ENCODE results near the gene PSTPIP2. TPM values are rescaled to one million over a fixed set of nuclear protein-coding genes. Genes with fewer than 3 reads are reported as not detected.

Gene PSTPIP2
- total and polyA plus RNA-seq, 2 of the 8 experiments (the other 6 are each of a cell fraction or from before 2014, with no cell fraction given) = 1.8 to 2.4 TPM

DNA sequence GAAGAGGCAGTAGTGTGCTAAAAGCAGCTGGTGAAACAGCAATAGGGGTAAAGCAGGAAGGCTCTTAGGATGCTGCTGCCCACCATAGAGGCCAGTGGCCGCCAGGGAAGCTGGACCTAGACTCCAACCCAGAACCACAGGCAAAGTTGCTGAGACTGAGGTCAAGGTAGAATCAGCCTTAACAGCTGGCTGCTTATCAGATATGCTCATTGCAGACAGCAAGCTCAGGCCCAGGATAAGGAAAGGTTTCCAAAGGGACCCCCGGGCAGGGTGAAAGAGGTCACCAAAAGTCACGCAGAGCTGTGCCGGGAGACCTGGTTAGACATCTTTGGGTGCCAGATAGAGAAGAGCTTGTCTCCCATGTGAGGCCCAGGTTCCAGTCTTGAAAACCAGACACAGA is 62.0 kb downstream of the PSTPIP2 start:
- ChIA-PET CTCF (ENCODE audit: partially characterized antibody) (interaction anchor here (0.6 to 2.8 kb wide), 4 partner anchors 9 to 130 kb away, joined by 3 to 7 read pairs (median 4); partner anchors contain the start of gene PSTPIP2), POLR2A (ENCODE audit: partially characterized antibody) (interaction anchor here (0.5 kb wide), 1 partner anchor 73 kb away, joined by 3 read pairs; no protein-coding TSS in a partner anchor)
- H3K36me3 ChIP-seq (ENCODE audit: control insufficient read depth in 2 of 4, insufficient read depth in 4 of 4, low read length in 3 of 4) = no peaks in the 10 kb centered on the region
- no peak overlapping the region for H4K5ac ChIP-seq (ENCODE audit: insufficient read length, low read depth, low read length)
- no peak overlapping the region for H2BK12ac ChIP-seq (ENCODE audit: low read depth, low read length)
- TF ChIP-seq, protein P1, sequence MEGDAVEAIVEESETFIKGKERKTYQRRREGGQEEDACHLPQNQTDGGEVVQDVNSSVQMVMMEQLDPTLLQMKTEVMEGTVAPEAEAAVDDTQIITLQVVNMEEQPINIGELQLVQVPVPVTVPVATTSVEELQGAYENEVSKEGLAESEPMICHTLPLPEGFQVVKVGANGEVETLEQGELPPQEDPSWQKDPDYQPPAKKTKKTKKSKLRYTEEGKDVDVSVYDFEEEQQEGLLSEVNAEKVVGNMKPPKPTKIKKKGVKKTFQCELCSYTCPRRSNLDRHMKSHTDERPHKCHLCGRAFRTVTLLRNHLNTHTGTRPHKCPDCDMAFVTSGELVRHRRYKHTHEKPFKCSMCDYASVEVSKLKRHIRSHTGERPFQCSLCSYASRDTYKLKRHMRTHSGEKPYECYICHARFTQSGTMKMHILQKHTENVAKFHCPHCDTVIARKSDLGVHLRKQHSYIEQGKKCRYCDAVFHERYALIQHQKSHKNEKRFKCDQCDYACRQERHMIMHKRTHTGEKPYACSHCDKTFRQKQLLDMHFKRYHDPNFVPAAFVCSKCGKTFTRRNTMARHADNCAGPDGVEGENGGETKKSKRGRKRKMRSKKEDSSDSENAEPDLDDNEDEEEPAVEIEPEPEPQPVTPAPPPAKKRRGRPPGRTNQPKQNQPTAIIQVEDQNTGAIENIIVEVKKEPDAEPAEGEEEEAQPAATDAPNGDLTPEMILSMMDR (IDR thresholded peaks at IDR 0.05; ENCODE audit: control extremely low read depth in 1 of 3, insufficient read depth in 1 of 3, low read depth in 1 of 3, low read length in 3 of 3) = no peak
- H3K14ac ChIP-seq (ENCODE audit: insufficient read length) = no peak overlapping the region
- H3K4me2 ChIP-seq (ENCODE audit: insufficient read depth in 1 of 2, low read depth in 2 of 2, low read length in 2 of 2) = no peak overlapping the region
- H3K79me2 ChIP-seq (ENCODE audit: control insufficient read depth in 1 of 2, insufficient read depth in 2 of 2, low read length in 2 of 2) = no peaks in the 10 kb centered on the region
- no peak overlapping the region for H3K23ac ChIP-seq (ENCODE audit: insufficient read length)
- H3K56ac ChIP-seq (replicated peaks; ENCODE audit: insufficient read length, low read depth, low read length) = no peak overlapping the region
- H3K27me3 ChIP-seq (replicated peaks in 1 of 4; ENCODE audit: control insufficient read depth in 3 of 4, extremely low read depth in 1 of 4, insufficient read depth in 3 of 4, low read length in 3 of 4) = no peaks in the 10 kb centered on the region
- H3K4me1 ChIP-seq (replicated peaks in 1 of 4; ENCODE audit: control insufficient read depth in 3 of 4, insufficient read depth in 4 of 4, low read length in 3 of 4) = no peaks in the 10 kb centered on the region
- no peak overlapping the region for H2BK120ac ChIP-seq (replicated peaks; ENCODE audit: low read depth, low read length)
- WGBS, 2 experiments (ENCODE audit: extremely low coverage in 1 of 2, insufficient coverage in 1 of 2, insufficient read length in 1 of 2, insufficient replicate concordance in 2 of 2, low coverage in 1 of 2, low lambda C conversion rate in 2 of 2, missing lambda C conversion rate in 1 of 2) = 90% methylated on average over 4 of the region's 4 CpGs; no CpG with 5 or more reads in 1 of the 2 experiments
- H2BK5ac ChIP-seq (ENCODE audit: low read depth, low read length) = no peak overlapping the region
- no peaks in the 10 kb centered on the region for H3K9me3 ChIP-seq (ENCODE audit: insufficient read depth in 2 of 2, low read depth in 1 of 2, low read length in 1 of 2)
- H3K23me2 ChIP-seq (ENCODE audit: low read depth, low read length) = no peaks in the 10 kb centered on the region
- H3K4ac ChIP-seq (replicated peaks; ENCODE audit: insufficient read length, low read depth, low read length) = no peak overlapping the region
- H4K91ac ChIP-seq (replicated peaks; ENCODE audit: insufficient read length, low read length) = no peak overlapping the region
- H2BK20ac ChIP-seq (ENCODE audit: low read length) = no peak overlapping the region
- H3K18ac ChIP-seq (ENCODE audit: extremely low read depth, low read length) = no peak overlapping the region
- H3K9ac ChIP-seq (replicated peaks in 1 of 4; ENCODE audit: extremely low read depth in 1 of 4, low read depth in 3 of 4, low read length in 3 of 4) = no peak overlapping the region
- no peak overlapping the region for H2BK15ac ChIP-seq (ENCODE audit: low read length)
- no peaks in the 10 kb centered on the region for H3K79me1 ChIP-seq (ENCODE audit: low read depth, low read length)
- H4K8ac ChIP-seq (ENCODE audit: extremely low read depth, insufficient read depth, low read length) = no peak overlapping the region
- FAIRE-seq = no peak
- H2AK5ac ChIP-seq (ENCODE audit: low read depth, low read length) = no peak overlapping the region
- no peak overlapping the region for H3K27ac ChIP-seq (ENCODE audit: low read depth, low read length)
- no peak overlapping the region for H3K4me3 ChIP-seq (ENCODE audit: extremely low read depth in 1 of 4, insufficient read depth in 2 of 4, low read depth in 3 of 4, low read length in 4 of 4)
- DNase-seq (ENCODE audit: low read depth in 1 of 2, low spot score in 2 of 2) = no peak
- H2AFZ ChIP-seq (ENCODE audit: low read length) = no peak overlapping the region
- H4K20me1 ChIP-seq (replicated peaks in 1 of 2; ENCODE audit: control insufficient read depth in 1 of 2, insufficient read depth in 2 of 2, low read length in 2 of 2) = no peaks in the 10 kb centered on the region
